Cardiac muscle cell (in vitro differentiated cells and primary cell): Measurements from ENCODE around the gene IKZF1. TPM values are rescaled to one million over a fixed set of nuclear protein-coding genes. Genes with fewer than 3 reads are reported as not detected.

Experiments used
- DNase-seq, 2 donors: peaks; one replicate each; pipeline versions ENCODE4 v3.0.0 to v3.0.0-alpha.2; 2010 to 2017; ENCODE audit warnings: low read depth in 1 of 2, low spot score in 1 of 2
- H3K27ac ChIP-seq: fragments of 200-600 bp; sonication (generic); 2 replicates; pipeline ENCODE4 v1.5.1; 2016
- H3K27me3 ChIP-seq: fragments of 200-600 bp; sonication (generic); 2 replicates; pipeline ENCODE4 v1.6.0; 2016; ENCODE audit warnings: control low read depth
- H3K36me3 ChIP-seq: fragments of 200-600 bp; sonication (generic); 2 replicates; pipeline ENCODE4 v1.5.1; 2016; ENCODE audit warnings: control low read depth
- H3K4me1 ChIP-seq: fragments of 200-600 bp; sonication (generic); 2 replicates; pipeline ENCODE4 v1.8.1; 2017; ENCODE audit warnings: low read depth, mild to moderate bottlenecking, mixed run types
- H3K4me3 ChIP-seq: fragments of 200-600 bp; sonication (generic); 2 replicates; pipeline ENCODE4 v1.5.1; 2016; ENCODE audit warnings: mild to moderate bottlenecking
- H3K9me3 ChIP-seq: fragments of 200-600 bp; sonication (generic); 2 replicates; pipeline ENCODE4 v1.5.1; 2017; ENCODE audit warnings: low read depth, mild to moderate bottlenecking, control low read depth
- CTCF ChIP-seq: IDR thresholded peaks from 2 replicates; pipeline ENCODE4 v1.5.1; 2012; ENCODE audit warnings: low read depth, mild to moderate bottlenecking, low read length
- polyA plus RNA-seq: library from polyadenylated mRNA; unstranded; fragments of >200 nt; fragmentation: Nextera tagmentation; extraction: Ambion mirVana; gene quantifications from 2 replicates; pipeline ENCODE4 v1.2.1, GENCODE V29; 2016
- total RNA-seq: library from RNA; depleted of rRNA; stranded (reverse); fragments of >200 nt; gene quantifications from 2 replicates; pipeline ENCODE4 v1.2.3, GENCODE V29; 2016

The IKZF1 gene
- total and polyA plus RNA-seq, 2 experiments from 2014 or later: 0.30 TPM; not detected in 1

GRCh38 chr7:50265968-50266634, 38.4 kb upstream of the IKZF1 start:
- H3K4me1 ChIP-seq: no peaks in the 10 kb centered on the region
- TF ChIP-seq CTCF: no peak

GRCh38 chr7:50266635-50267386, 37.7 kb upstream of the IKZF1 start:
- no peak for TF ChIP-seq CTCF
- no peak overlapping the region for H3K27ac ChIP-seq
- no peaks in the 10 kb centered on the region for H3K36me3 ChIP-seq
- no peaks in the 10 kb centered on the region for H3K27me3 ChIP-seq
- no peaks in the 10 kb centered on the region for H3K4me1 ChIP-seq
- H3K4me3 ChIP-seq: no peak overlapping the region
- no peak for DNase-seq
- no peaks in the 10 kb centered on the region for H3K9me3 ChIP-seq

More at GRCh38 chr7:50265968-50266634, 38.4 kb upstream of the IKZF1 start:
- no peak for DNase-seq
- Histone ChIP-seq H3K27ac (no peak overlapping the region), H3K27me3 (no peaks in the 10 kb centered on the region), H3K36me3 (no peaks in the 10 kb centered on the region), H3K9me3 (no peaks in the 10 kb centered on the region), H3K4me3 (no peak overlapping the region)

- H3K36me3 ChIP-seq: no peaks in the 10 kb centered on the region
- DNase-seq: no peak
Observed at GRCh38 chr7:50267525-50268041, 36.9 kb upstream of the IKZF1 start.

GRCh38 chr7:50268223-50268622, 36.3 kb upstream of the IKZF1 start:
- Histone ChIP-seq H3K36me3 (no peaks in the 10 kb centered on the region), H3K4me3 (no peak overlapping the region), H3K27ac (no peak overlapping the region), H3K27me3 (no peaks in the 10 kb centered on the region), H3K4me1 (no peaks in the 10 kb centered on the region), H3K9me3 (no peaks in the 10 kb centered on the region)
- no peak for TF ChIP-seq CTCF
- no peak for DNase-seq

More at GRCh38 chr7:50267525-50268041, 36.9 kb upstream of the IKZF1 start:
- H3K27ac ChIP-seq: no peak overlapping the region
- no peaks in the 10 kb centered on the region for H3K27me3 ChIP-seq
- H3K9me3 ChIP-seq: no peaks in the 10 kb centered on the region
- H3K4me3 ChIP-seq: no peak overlapping the region
- TF ChIP-seq CTCF: no peak
- H3K4me1 ChIP-seq: no peaks in the 10 kb centered on the region

- Histone ChIP-seq H3K4me1 (no peaks in the 10 kb centered on the region), H3K27ac (no peak overlapping the region), H3K4me3 (no peak overlapping the region), H3K27me3 (no peaks in the 10 kb centered on the region), H3K36me3 (no peaks in the 10 kb centered on the region), H3K9me3 (no peaks in the 10 kb centered on the region)
- no peak for DNase-seq
- TF ChIP-seq CTCF: no peak
Observed at GRCh38 chr7:50268990-50269389, 35.5 kb upstream of the IKZF1 start.
